ENCODE data around the gene SLC4A2.

DNA sequence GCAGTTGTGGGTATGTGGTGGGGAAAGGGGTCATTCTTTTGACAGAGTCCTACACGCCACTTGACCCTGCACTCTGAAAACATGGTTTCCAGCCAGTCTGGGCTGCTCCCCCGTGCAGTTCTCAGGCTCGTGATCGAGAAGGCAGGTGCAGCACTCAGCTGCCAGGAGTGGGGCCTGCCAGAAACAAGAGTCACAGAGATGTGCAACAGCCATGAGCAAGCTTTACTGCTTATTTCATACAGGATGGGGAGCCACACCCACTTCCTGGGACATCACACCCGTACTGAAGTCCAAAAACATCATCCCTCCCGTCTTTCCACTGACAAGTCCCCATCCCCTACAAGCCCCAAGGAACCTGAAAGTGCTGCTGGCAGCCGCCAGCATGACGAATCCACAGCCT lies 44.4 kb upstream of the SLC4A2 start:
- TF ChIP-seq, protein P1, sequence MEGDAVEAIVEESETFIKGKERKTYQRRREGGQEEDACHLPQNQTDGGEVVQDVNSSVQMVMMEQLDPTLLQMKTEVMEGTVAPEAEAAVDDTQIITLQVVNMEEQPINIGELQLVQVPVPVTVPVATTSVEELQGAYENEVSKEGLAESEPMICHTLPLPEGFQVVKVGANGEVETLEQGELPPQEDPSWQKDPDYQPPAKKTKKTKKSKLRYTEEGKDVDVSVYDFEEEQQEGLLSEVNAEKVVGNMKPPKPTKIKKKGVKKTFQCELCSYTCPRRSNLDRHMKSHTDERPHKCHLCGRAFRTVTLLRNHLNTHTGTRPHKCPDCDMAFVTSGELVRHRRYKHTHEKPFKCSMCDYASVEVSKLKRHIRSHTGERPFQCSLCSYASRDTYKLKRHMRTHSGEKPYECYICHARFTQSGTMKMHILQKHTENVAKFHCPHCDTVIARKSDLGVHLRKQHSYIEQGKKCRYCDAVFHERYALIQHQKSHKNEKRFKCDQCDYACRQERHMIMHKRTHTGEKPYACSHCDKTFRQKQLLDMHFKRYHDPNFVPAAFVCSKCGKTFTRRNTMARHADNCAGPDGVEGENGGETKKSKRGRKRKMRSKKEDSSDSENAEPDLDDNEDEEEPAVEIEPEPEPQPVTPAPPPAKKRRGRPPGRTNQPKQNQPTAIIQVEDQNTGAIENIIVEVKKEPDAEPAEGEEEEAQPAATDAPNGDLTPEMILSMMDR (IDR thresholded peaks at IDR 0.05; ENCODE audit: poor library complexity), result no peak
- TF ChIP-seq EZH2 (IDR thresholded peaks at IDR 0.05; ENCODE audit: borderline replicate concordance) (no peak), EZH2phosphoT487 (IDR thresholded peaks at IDR 0.05; ENCODE audit: low read depth, severe bottlenecking, unreplicated experiment) (no peak)

Data from hepatocyte (in vitro differentiated cells).